Esophagus squamous epithelium (tissue), 4 donors: Measurements from ENCODE around the gene FILIP1.

Experiments
- CTCF ChIP-seq, 6 experiments: fragments of 450-650 bp in 4 of 6; fragments of 200-600 bp in 2 of 6; sonication (generic) in 2 of 6; IDR thresholded peaks; one replicate each; pipeline ENCODE4 v1.5.1; 2016 to 2019; ENCODE audit warnings: antibody characterized with exemption in 6 of 6, mild to moderate bottlenecking in 4 of 6, moderate library complexity in 4 of 6
- POLR2A ChIP-seq, 4 donors: fragments of 450-650 bp; IDR thresholded peaks; one replicate each; pipeline ENCODE4 v1.6.1; 2017; ENCODE audit warnings: antibody characterized with exemption in 4 of 4, mild to moderate bottlenecking in 4 of 4, moderate library complexity in 3 of 4

- TF ChIP-seq CTCF (IDR thresholded peaks at IDR 0.05), result no peak
- no peak for TF ChIP-seq POLR2A (IDR thresholded peaks at IDR 0.05)
These were observed 193.1 kb downstream of the FILIP1 start for GRCh38 chr6:75300531-75300855.
